ENCODE measurements around the gene HMOX2.

- TF ChIP-seq, protein P1, sequence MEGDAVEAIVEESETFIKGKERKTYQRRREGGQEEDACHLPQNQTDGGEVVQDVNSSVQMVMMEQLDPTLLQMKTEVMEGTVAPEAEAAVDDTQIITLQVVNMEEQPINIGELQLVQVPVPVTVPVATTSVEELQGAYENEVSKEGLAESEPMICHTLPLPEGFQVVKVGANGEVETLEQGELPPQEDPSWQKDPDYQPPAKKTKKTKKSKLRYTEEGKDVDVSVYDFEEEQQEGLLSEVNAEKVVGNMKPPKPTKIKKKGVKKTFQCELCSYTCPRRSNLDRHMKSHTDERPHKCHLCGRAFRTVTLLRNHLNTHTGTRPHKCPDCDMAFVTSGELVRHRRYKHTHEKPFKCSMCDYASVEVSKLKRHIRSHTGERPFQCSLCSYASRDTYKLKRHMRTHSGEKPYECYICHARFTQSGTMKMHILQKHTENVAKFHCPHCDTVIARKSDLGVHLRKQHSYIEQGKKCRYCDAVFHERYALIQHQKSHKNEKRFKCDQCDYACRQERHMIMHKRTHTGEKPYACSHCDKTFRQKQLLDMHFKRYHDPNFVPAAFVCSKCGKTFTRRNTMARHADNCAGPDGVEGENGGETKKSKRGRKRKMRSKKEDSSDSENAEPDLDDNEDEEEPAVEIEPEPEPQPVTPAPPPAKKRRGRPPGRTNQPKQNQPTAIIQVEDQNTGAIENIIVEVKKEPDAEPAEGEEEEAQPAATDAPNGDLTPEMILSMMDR (IDR thresholded peaks at IDR 0.05; ENCODE audit: low read depth, low read length), result no peak
- TF ChIP-seq POLR2A (IDR thresholded peaks at IDR 0.05; ENCODE audit: extremely low read depth, insufficient read length), result no peak
- TF ChIP-seq MAX (IDR thresholded peaks at IDR 0.05; ENCODE audit: low read depth, low read length), result no peak
Observed at GRCh38 chr16:4452674-4453073, 23.5 kb upstream of the HMOX2 start.

Measured in NB4 (cell line).